ENCODE data around the gene ZNF786. TPM values are rescaled to one million over a fixed set of nuclear protein-coding genes. Genes with fewer than 3 reads are reported as not detected.
A peak's percentile ranks its signal among the peaks of the same experiment; 100 is the strongest.
"Not testable (repeated sequence)": the region's sequence is repeated elsewhere in the genome, so short reads cannot be mapped to it uniquely, and the experiment has no call there.

The ZNF786 gene
- 4.4 TPM for polyA plus RNA-seq (ENCODE audit: insufficient read length)

- DNase-seq: peak; percentile 95
These were observed at the start of gene ZNF786 for GRCh38 chr7:149090397-149091195. Gene ZNF786, minus strand, starts transcription at chr7:149090718. Its CDS starts 78 bp downstream, at chr7:149090640.

GRCh38 chr7:149136118-149136517, 45.6 kb upstream of the ZNF786 start:
- DNase-seq: no peak

GRCh38 chr7:149133028-149133710, 42.7 kb upstream of the ZNF786 start:
- DNase-seq: no peak

GRCh38 chr7:149130572-149131198, 40.2 kb upstream of the ZNF786 start:
- DNase-seq: no peak

GRCh38 chr7:149126662-149127266, 36.2 kb upstream of the ZNF786 start:
- DNase-seq: peak; percentile 42

- peak; percentile 96 for DNase-seq
These were observed 35.5 kb upstream of the ZNF786 start, which contains the start of gene ZNF425 for GRCh38 chr7:149125863-149126661. Gene ZNF425, minus strand, starts transcription at chr7:149126324. Its CDS starts 111 bp downstream, at chr7:149126213.

- DNase-seq: peak; percentile 8
These were observed 34.8 kb upstream of the ZNF786 start for GRCh38 chr7:149125189-149125862.

- DNase-seq: no peak
These were observed 19.5 kb upstream of the ZNF786 start for GRCh38 chr7:149109969-149110368.

- DNase-seq: no peak
These were observed 14.2 kb upstream of the ZNF786 start for GRCh38 chr7:149104749-149105148.

GRCh38 chr7:149104214-149104613, 13.7 kb upstream of the ZNF786 start:
- no peak for DNase-seq

- no peak for DNase-seq
These were observed 12.9 kb upstream of the ZNF786 start for GRCh38 chr7:149103424-149103823.

- peak; percentile 9 for DNase-seq
These were observed 12.1 kb upstream of the ZNF786 start for GRCh38 chr7:149102666-149103065.

- no peak for DNase-seq
These were observed 10.3 kb upstream of the ZNF786 start for GRCh38 chr7:149100821-149101220.

- no peak for DNase-seq
These were observed 8.5 kb upstream of the ZNF786 start for GRCh38 chr7:149099058-149099457.

GRCh38 chr7:149097088-149097487, 6.6 kb upstream of the ZNF786 start:
- no peak for DNase-seq

GRCh38 chr7:149093228-149093627, 2.7 kb upstream of the ZNF786 start:
- DNase-seq: no peak

GRCh38 chr7:149092244-149092643, 1.7 kb upstream of the ZNF786 start:
- DNase-seq: not testable (repeated sequence)

- no peak for DNase-seq
These were observed 3.1 kb downstream of the ZNF786 start for GRCh38 chr7:149087376-149087775.

- DNase-seq: no peak
These were observed 4.7 kb downstream of the ZNF786 start for GRCh38 chr7:149085866-149086265.

- DNase-seq: no peak
These were observed 6.1 kb downstream of the ZNF786 start for GRCh38 chr7:149084407-149084806.

- no peak for DNase-seq
These were observed 8.6 kb downstream of the ZNF786 start for GRCh38 chr7:149081914-149082313.
